ENCODE data around the gene ITGAE. TPM values are rescaled to one million over a fixed set of nuclear protein-coding genes. Genes with fewer than 3 reads are reported as not detected.

The ITGAE gene
- total and polyA plus RNA-seq, 2 experiments from 2014 or later = 11.7 to 44.9 TPM

- no peaks in the 10 kb centered on the region for H3F3A ChIP-seq (replicated peaks; ENCODE audit: low read depth)
- H3K4me3 ChIP-seq = no peak overlapping the region
- no peaks in the 10 kb centered on the region for H3K9me2 ChIP-seq (ENCODE audit: insufficient read depth)
- no peaks in the 10 kb centered on the region for H3K27me3 ChIP-seq (ENCODE audit: insufficient read depth)
- Mint-ChIP-seq H3K36me3 (ENCODE audit: low read depth) (no peaks in the 10 kb centered on the region), H3K27ac (no peak overlapping the region), H3K4me1 (peaks cover 10% of the 10 kb centered on the region), H3K4me3 (no peak overlapping the region), H3K27me3 (ENCODE audit: insufficient read depth, low read depth, poor library complexity) (peaks cover 19% of the 10 kb centered on the region), H3K9me3 (no peaks in the 10 kb centered on the region; the same call in 2 of the 3 replicates)
- H4K20me1 ChIP-seq (replicated peaks; ENCODE audit: insufficient read depth) = no peaks in the 10 kb centered on the region
- ATAC-seq (no peak), DNase-seq (ENCODE audit: low spot score) (no peak)
- H3K36me3 ChIP-seq (ENCODE audit: insufficient read depth) = no peaks in the 10 kb centered on the region
- H3K27ac ChIP-seq (ENCODE audit: low read depth) = no peak overlapping the region
- H3K4me2 ChIP-seq = no peak overlapping the region
- peaks cover 6% of the 10 kb centered on the region; the same call in 1 of the 2 replicates for H3K4me1 ChIP-seq (ENCODE audit: insufficient read depth)
- no peak for TF ChIP-seq STAT1 (IDR thresholded peaks at IDR 0.05; ENCODE audit: unreplicated experiment)
- TF ChIP-seq JUNB (IDR thresholded peaks at IDR 0.05; ENCODE audit: unreplicated experiment) = no peak
- no peak for TF ChIP-seq NANOG (IDR thresholded peaks at IDR 0.05; ENCODE audit: borderline replicate concordance)
- no peak for TF ChIP-seq EZH2phosphoT487 (IDR thresholded peaks at IDR 0.05; ENCODE audit: unreplicated experiment)
- no peak for TF ChIP-seq ZNF331 (CRISPR knock-in tag; IDR thresholded peaks at IDR 0.05; ENCODE audit: low read depth)
- TF ChIP-seq ETS1 (IDR thresholded peaks at IDR 0.05) = no peak
- TF ChIP-seq POLR2AphosphoS5 (IDR thresholded peaks at IDR 0.05; ENCODE audit: low read depth) = no peak
- no peak for TF ChIP-seq ZNF114 (CRISPR knock-in tag; IDR thresholded peaks at IDR 0.05)
- TF ChIP-seq EZH2 (IDR thresholded peaks at IDR 0.05; ENCODE audit: low read depth, unreplicated experiment) = no peak
- no peak for TF ChIP-seq CTCF (conservative IDR thresholded peaks at IDR 0.05; ENCODE audit: low read depth in 2 of 2)
- no peak overlapping the region for H2AFZ ChIP-seq
- H3K79me2 ChIP-seq (replicated peaks; ENCODE audit: insufficient read depth) = no peaks in the 10 kb centered on the region
Observed at GRCh38 chr17:3751836-3752235, 49.2 kb downstream of the ITGAE start.

GRCh38 chr17:3750926-3751325 is 50.1 kb downstream of the ITGAE start:
- ATAC-seq (no peak), DNase-seq (ENCODE audit: low spot score) (no peak)
- Histone ChIP-seq H3K4me2 (no peak overlapping the region), H3K79me2 (replicated peaks; ENCODE audit: insufficient read depth) (no peaks in the 10 kb centered on the region), H3K27ac (ENCODE audit: low read depth) (no peak overlapping the region), H3F3A (replicated peaks; ENCODE audit: low read depth) (no peaks in the 10 kb centered on the region), H3K4me1 (ENCODE audit: insufficient read depth) (peaks cover 6% of the 10 kb centered on the region; the same call in 1 of the 2 replicates), H3K27me3 (ENCODE audit: insufficient read depth) (no peaks in the 10 kb centered on the region), H3K9me2 (ENCODE audit: insufficient read depth) (no peaks in the 10 kb centered on the region), H3K4me3 (no peak overlapping the region), H2AFZ (no peak overlapping the region), H4K20me1 (replicated peaks; ENCODE audit: insufficient read depth) (no peaks in the 10 kb centered on the region), H3K36me3 (ENCODE audit: insufficient read depth) (no peaks in the 10 kb centered on the region)
- Mint-ChIP-seq H3K36me3 (ENCODE audit: low read depth) (no peaks in the 10 kb centered on the region), H3K9me3 (no peaks in the 10 kb centered on the region; the same call in 2 of the 3 replicates), H3K4me1 (peaks cover 10% of the 10 kb centered on the region), H3K27ac (no peak overlapping the region), H3K4me3 (no peak overlapping the region), H3K27me3 (ENCODE audit: insufficient read depth, low read depth, poor library complexity) (peaks cover 18% of the 10 kb centered on the region)
- no peak for TF ChIP-seq EZH2 (IDR thresholded peaks at IDR 0.05; ENCODE audit: low read depth, unreplicated experiment)
- TF ChIP-seq CREB1 (CRISPR knock-in tag; IDR thresholded peaks at IDR 0.05; ENCODE audit: low read depth) = no peak
- TF ChIP-seq STAT1 (IDR thresholded peaks at IDR 0.05; ENCODE audit: unreplicated experiment) = no peak
- no peak for TF ChIP-seq REST (IDR thresholded peaks at IDR 0.05; ENCODE audit: unreplicated experiment)
- no peak for TF ChIP-seq ETS1 (IDR thresholded peaks at IDR 0.05)

Measured in GM23338 (cell line).